GM12874 (cell line): ENCODE measurements around the gene UNC5A.

ENCODE experiments used
- TF ChIP-seq, protein P1 (sequence below): IDR thresholded peaks from 2 replicates; pipeline ENCODE4 v1.5.1; 2011; ENCODE audit warnings: low read depth, mild to moderate bottlenecking, control low read depth, low read length, moderate library complexity; ENCODE audit not compliant: insufficient read depth

The UNC5A gene

DNA sequence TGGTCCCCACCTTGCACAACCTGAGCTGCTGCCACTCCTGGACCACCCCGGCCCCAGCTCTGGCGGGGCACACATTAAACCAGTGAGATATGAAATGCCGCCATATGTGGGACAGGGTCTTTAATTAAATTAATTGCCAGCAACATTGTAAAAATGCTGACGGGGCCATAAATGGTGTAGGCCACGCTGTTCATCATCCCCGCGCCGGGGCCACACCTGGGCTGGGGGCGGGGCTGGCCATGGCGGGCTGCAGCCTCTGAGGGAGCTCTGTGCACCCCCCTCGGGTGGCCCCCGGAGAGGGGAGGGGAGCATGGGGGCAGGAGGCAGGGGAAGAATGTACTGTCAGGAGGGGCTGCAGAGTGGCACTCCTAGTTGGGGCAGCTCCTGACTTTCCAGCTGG, 41.0 kb downstream of the UNC5A start:
- TF ChIP-seq, protein P1, sequence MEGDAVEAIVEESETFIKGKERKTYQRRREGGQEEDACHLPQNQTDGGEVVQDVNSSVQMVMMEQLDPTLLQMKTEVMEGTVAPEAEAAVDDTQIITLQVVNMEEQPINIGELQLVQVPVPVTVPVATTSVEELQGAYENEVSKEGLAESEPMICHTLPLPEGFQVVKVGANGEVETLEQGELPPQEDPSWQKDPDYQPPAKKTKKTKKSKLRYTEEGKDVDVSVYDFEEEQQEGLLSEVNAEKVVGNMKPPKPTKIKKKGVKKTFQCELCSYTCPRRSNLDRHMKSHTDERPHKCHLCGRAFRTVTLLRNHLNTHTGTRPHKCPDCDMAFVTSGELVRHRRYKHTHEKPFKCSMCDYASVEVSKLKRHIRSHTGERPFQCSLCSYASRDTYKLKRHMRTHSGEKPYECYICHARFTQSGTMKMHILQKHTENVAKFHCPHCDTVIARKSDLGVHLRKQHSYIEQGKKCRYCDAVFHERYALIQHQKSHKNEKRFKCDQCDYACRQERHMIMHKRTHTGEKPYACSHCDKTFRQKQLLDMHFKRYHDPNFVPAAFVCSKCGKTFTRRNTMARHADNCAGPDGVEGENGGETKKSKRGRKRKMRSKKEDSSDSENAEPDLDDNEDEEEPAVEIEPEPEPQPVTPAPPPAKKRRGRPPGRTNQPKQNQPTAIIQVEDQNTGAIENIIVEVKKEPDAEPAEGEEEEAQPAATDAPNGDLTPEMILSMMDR = no peak

DNA sequence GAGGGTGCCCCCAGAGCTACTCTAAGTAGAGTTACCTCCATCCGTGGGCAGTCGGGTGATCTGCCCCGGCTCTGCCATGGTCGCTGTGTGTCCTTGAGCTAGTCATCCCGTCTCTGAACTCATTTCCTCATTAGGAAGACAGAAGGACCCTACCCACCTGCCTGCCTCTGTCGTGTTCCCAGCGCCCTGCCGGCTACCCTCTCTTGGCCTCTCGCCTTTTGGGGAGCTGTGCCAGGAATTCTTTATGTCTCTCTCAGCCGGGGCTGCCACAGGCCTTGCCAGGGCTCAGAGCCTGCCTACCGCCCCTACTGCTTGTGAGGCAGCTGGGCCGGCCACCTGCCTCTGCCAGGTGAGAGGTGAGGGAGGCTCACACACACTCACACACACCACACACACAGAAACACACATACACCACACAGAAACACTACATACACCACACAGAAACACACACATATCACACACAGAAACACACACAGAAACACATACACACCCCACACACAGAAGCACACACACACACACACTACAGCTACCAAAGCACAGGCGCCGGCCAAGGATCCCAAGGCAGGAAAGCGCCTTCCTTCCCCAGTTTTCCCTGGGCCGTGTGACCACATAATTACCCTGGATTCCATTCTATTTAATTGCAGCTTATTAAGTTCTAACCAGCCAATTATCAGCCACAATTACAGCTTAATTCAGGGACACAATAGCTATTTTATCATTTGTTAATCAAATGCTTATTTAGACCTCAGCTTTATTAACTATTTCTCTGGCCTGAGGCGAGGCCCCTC, 41.7 kb downstream of the UNC5A start:
- TF ChIP-seq, protein P1 = no peak

DNA sequence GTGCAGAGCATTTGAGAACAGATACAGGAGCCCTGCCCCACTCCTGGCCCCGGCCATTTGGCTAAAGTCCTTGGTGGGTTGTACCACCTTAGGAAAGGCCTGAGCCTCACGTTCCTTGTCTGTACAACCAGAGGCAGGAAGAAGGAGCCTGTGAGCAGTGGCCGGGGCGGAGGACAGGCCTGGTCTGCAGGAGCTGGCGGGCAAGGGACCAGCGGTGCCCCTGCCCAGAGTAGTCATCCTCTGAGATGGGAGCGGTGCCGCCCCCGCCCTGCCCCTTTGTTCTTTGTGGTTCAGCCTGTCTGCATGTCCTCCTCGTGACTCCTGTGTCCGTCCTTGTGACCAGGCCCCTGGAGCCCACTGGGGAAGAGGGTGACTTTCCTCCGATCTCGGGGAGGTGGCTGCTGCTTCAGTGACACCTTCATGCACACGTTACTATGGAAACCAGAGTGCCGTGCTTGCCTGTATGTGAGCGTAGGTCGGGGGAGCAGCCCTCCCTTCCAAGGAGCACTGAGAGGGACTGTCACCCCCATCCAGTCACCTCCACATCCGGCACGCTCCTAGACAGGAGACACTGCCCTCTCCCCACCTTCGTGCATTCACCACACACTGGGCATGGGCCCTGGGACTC, 42.9 kb downstream of the UNC5A start:
- TF ChIP-seq, protein P1 = no peak

DNA sequence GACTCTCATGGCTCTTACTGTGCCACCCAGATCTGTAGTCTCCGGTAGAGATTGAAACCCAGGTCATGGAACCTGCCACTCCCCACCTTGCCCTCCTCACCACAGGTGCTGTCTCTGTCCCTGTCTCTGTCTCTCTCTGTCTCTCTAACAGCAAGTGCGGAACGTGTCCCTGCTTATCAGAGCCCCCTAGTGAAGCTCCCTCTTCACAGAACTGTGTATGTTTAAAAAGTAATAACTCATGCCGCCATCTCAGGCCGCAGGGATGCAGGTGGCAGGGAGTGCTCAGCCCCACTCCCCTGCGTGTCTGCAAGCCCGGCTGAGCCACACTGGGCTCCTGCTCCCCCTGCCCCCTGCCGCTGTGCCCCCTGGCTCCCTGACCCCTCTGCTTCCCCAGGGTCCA, 43.8 kb downstream of the UNC5A start:
- TF ChIP-seq, protein P1 = no peak

DNA sequence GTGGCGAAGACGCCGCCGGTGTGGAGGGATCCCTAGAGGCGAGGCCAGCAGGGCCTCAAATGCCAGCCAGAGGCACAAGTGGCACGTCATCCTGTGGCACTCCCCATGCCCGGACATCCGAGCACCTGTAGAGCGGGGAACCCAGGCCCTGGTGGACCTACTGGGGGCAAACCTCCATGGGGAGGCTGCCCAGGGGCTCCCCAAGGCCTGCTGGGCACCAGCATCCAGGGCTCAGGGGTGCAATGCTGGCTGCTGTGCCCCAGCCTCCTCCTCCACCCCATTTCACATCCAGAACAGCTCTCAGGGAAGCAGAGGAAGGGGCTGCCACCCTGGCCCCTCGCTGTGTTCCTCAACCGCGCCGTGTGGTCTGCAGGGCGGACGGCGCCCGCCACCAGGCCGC, 45.2 kb downstream of the UNC5A start:
- TF ChIP-seq, protein P1 = no peak

DNA sequence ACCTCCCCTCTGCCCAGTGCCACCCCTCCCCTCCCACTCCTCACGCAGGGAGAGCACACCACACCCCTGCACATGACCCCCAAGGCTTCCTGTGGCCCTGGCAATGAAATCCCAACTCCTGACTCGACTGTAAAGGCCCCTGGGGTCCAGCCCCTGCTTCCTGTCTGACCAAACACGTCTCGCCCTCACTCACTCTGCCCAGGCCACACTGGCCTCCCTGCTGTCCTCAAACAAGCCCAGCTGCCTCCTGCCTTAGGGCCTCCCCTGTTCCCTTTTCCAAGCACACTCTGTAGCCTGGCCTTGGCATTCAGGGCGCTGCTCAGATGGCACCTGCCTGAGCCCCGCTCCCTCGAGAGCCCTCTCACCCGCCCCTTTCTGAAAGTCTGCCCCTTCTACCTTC, 46.4 kb downstream of the UNC5A start:
- TF ChIP-seq, protein P1 = no peak

DNA sequence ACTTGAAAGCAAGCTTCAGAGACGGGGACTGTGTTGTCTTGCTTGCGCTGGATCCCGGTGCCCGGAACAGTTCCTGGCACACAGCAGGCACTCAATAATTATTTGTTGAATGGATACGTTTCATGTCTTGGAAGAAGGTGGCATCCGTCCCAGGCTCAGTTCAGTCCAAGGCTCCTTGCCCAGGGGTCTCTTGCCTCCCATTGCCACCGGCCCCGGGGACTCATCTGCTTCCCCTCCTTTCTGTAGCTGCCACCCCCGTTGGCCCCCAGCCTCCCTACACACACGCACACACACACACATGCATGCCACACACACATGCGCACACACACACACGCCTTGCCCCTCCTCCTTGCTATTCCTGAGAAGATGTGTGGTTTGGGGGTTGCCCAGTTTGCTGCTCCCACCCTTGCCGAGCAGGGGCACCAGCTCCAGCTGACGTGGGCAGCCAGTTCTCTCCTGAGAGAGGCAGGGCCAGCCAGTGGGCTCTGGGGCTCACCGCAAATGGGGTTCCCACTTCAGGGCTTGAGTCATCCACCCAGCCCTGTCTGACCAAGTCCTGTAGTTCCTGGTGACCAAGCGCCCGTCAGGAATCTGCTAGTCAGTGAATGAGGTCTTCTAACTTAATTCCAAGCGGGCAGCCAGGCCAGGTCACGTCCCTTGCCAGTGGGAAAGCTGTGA, 47.0 kb downstream of the UNC5A start:
- TF ChIP-seq, protein P1 = no peak
